ENCODE data around the gene VENTX.

VENTX gene

DNA sequence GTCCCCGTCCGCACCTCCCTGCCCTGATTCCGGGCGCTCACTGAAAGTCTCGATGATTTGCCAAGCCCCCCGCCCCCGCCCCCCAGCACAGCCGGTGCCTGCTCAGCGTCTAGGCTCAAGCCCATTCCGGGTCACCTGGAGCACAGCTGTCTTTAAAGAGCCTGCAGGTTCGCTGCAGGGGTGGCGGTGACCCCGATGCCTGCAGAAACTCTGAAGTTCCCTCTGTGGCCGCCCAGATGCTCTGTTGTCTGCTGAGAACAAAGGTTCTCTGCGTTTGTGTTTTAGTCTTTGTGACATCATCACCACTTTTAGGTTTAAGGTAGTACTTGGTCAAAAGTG, 780 bp downstream of the VENTX start:
- ATAC-seq = no peak

DNA sequence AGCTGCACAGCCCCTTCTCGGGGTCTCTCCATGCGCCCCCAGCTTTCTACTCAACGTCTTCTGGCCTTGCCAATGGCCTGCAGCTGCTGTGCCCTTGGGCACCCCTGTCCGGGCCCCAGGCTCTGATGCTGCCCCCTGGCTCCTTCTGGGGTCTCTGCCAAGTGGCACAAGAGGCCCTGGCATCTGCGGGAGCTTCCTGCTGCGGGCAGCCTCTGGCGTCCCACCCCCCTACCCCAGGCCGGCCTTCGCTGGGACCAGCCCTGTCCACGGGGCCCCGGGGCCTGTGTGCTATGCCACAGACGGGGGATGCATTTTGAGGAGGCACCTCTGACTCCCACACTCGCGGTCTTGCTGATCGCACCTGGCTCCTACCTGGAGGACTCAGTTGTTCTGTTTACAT, 2.3 kb downstream of the VENTX start:
- ATAC-seq = no peak

DNA sequence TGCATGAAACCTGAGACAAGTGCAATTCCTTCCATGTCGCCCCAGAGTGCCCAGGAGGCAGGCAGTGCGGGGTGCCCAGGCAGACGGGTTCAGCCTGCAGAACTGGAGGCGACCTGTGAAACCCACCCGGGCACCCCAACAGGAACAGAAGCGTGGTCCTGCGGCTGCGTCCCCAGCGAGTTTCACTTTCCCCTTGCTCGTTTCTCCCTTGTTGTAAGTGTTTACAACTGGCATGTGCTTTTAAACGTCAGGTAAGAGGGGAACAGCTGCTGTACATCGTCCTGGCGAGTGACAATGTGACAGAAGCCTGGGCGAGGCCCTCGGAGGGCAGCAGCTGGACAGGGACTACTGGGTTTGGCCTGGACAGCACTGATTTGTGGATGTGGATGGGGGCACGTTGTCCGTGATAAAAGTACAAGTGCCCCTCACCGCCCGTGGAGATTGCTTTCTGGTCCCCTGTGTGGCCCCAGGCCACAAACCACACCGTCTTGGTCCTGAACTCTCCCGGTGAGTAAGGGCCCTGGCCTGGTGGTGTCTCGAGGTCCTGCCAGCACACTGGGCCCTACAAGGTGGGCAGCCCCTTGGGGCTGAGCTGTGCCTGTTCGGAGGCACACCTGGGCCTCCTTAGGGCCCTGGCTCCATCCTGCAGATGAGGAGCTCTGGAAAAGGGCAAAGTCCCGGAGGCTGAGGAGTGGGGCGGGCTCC, 4.0 kb downstream of the VENTX start:
- ATAC-seq = no peak

DNA sequence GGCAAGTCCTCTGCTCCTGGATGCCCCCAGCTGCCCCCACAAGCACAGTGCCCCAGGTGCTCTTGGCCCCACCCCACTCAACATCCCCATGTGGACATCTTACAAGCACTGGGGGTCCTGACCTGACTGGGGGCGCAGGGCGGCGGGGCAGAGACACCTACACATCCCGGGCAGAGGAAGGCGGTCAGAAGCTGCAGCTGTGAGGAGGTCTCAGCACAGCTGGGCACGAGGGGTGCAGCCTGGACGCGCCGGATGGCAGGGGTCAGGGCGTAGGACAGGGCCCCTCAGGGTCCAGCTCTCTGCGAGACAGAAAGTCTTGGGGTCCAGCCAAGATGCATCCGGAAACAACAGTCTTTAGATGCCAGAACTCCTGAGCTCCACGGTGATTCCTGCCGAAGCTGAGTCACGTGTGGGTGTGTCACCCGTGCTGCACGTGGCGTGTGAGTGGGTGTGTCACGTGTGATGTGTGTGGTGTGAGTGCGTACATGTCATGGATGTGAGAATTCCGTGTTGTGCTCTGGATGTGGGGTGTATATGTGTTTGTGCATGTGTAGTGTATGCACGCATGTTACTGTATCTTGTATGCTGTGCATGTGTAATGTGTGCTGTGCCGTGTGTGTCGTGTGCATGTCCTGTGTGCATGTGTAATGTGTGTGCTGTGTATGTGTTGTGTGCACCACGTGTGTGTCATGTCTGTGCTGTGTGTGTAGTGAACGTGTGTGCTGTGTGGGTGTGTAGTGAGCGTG, 5.1 kb downstream of the VENTX start:
- ATAC-seq = no peak

DNA sequence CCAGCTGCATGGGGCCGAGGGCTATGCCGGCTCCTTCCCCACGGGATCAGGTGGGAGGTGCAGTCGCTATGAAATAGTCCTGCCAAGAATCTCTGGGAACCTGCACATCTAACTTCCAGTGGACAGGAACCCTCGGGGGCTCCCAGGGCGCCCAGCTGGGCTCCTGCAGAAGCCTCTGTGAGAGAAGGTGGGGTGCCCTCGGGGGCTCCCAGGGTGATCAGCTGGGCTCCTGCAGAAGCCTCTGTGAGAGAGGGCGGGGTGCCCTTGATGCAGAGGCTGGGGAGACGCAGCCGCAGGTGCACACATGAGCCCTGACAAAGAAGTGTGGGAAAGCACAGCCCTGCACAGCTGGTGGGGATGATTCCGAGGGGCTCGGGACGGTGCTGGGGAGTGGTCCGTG, 5.9 kb downstream of the VENTX start:
- ATAC-seq = no peak

DNA sequence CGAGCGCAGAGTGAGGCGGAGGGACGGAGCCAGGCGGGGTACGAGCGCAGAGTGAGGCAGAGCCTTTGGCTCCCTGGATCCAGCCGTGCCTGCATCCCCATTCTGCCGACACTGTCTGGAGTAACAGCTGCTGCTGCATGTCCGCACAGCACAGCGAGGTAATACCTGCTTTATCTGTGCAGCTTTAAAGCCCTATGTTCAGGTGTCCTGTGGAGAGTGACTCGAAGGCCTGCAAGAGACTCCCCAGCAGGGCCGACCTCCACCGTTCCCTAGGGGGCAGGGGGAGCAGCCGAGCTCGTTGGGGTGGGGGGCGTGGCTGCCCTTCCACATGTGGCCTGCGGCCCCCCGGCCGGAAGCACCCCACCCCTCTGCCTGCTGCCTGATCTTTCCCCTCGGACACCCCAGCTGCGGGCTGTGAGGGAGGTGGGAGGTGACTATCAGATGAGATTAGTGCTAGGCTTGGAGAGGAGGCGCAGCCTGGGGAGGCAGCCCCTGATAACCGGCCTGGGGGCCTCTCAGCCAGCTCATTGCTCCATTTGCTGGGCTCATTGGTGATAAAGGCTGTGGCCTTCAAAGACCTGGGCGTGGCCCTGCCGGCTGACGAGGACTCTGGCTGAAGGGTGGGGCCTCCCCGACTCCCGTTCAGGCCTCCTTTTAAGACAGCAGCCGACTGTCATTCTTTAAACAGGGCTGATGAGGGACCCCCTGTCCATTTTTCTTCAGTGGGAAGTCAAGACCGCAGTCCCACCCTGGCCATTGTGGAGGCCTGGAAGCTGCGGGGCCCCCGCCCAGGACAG, 8.0 kb downstream of the VENTX start:
- no peak for ATAC-seq

DNA sequence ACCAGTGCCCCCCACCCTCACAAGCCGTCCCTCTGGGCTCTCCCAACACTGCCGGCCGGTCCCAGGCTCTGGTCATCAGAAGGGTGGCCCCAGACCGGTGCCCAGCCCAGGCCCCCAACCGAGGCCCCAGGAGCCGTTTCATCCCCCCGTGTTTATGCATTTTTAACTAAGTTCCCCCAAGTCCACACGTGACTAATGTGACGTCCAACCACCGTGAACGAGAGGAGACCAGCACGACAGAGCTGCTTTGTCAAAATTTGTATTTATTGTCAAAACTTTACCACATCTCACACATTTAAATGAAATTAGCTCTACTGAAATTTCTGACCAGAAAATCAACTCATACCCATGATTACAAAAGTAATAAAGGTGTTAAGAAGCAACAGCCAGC, 8.6 kb downstream of the VENTX start:
- no peak for ATAC-seq

DNA sequence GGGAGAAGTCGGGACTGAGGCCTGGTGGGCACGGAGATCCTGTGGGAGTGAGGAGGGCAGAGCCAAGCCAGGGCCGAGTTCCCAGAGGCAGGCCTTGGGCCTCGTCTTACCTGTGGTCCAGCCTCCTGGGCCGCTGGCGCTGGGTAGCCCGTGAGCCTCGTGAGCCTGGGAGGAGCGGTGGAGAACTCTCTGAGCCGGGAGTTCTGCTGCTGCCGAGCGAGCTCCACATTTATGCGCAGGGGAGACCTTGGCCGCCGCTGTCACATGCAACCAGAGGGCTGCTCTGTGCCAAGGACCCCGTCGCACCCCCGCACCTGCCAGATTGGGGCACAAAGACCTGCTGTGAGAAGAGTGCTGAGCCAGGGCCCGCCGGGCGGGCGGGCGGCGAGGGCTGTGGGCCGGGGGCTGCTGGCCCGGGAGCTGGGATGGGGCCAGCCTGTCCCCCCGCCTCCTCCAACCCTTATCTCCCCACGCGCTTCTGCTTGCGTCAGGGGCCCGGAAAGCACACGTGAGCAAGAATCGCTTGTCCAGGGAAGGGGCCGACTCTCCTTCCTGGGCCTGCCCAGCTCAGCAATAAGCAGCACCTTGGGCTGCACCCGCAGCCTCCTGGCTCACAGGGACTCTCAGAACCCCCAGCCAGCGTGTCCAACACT, 10.2 kb downstream of the VENTX start:
- ATAC-seq = no peak

DNA sequence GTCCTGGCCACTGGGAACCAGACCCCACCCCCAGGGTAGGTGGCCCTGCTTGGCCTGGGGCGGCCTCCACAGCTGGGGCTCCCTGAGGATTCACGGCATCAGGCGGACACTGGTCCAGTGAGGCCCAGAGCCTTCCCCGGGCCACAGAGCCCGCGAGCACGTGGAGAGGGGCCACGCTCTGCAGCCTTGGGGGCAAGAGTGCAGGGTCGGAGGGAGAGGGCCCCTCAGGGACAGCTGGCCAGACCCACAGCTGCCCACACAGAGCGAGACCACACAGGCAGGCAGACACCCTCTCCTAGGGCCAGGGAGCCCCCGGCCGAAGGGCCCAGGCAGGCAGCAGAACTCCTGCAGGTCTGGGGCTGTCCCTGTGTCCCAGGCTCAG, 10.7 kb downstream of the VENTX start:
- ATAC-seq = no peak

DNA sequence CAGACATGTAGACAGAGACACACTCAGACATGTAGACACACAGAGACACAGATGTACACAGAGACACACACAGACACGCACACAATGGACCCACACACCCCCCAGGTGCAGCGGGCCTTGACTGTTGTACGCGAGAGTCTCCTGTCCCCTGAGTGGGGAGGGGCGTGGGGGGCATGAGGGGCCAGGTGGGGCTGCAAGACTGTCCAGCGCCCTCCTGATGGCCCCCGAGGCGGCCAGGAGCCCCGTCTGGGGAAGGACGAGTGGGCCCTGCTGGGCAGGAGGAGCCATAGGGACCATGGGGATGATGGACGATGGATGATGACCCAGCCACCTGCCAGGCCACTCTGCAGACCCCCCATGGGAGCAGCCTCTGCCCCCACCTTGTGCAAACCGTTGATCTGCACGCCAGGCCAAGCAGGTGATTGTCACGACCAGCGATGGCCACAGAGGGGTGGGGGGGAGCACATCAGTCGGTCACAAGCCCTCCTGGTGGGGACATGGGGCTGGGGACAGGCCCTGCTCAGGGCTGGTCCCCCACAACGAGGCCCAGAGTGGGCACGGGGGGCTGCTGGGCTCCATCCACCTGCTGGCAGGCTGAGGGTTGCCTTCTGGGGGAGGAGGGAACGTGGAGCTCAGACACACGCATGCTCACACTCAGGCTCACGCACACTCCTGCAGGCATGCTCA, 11.6 kb downstream of the VENTX start:
- no peak for ATAC-seq

DNA sequence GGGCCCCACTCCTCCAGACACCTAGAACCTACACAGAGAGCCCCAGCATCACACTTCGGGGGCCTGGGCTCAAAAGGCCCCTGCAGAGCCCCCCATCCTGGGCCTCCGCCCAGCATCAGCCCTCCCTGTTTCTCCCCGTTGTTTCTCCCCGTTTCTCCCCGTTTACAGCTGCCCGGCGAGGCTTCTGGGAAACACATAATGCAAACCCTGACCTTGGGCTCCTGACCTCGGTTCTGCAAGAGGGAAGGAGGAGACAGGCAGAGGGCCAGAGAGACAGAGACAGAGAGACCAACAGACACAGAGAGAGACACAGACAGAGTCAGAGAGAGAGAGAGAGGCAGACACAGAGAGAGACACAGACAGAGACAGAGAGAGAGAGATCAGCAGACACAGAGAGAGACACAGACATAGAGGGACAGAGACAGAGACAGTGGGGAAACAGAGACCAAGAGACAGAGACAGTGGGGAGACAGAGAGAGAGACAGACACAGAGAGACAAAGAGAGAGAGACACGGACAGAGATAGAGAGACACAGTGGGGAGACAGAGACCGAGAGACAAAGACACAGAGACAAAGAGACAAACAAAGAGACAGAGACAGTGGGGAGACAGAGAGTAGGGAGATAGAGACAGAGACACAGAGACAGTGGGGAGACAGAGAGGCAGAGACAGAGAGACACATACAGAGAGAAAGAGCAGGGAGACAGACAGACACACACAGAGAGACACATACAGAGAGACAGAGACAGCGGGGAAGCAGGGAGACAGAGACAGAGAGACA, 12.5 kb downstream of the VENTX start:
- ATAC-seq = no peak

DNA sequence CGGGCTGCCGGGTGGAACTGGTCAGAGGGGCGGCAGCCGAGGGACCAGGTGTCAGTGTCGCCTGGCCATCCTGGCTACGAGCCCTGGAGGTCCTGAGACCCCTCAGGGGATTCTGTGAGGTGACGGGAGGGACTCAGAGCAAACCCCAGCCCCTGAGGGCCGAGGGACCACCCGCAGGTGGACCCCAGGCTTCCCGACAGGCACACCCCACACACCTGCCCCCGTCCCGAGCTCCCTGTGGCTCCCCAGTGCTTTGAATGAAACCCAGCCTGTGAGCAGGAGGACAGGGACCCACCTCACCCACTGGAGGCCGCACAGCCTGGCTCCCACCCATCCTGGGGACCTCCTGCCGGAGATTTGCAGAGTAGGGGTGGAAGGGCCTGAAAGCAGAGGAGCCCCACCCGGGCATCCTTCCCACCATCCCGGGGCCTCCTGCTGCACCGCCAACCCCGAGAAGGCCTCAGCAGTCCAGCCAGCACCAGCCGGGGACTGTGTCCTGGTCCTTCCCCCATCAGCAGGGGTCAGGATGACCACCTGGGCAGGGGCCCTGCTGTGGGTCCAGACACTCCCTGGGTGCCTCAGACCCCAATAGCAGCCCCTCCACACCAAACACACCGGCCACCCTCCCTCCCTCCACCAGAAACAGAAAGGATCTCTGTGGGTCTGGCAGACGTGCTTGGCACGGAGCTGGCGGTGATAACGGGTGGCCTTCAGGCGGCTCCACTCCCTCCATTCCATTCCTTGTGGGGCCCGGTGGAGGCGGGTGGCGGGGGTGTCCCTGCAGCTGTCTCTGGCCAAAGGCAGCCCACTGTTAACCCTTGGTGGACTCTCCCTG, 13.9 kb downstream of the VENTX start:
- no peak for ATAC-seq

DNA sequence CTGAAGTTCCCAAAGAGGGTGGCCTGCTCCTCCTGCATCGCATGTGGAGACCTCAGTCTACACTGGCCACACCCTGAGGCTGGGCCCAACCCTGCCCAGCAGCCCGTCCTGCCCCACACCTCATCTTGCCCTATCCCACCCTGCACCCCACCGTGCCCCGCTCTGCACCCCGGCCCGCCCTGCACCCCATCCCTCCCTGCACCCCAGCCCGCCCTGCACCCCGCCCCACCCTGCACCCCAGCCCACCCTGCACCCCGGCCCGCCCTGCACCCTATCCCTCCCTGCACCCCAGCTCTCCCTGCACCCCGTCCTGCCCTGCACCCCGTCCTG, 14.5 kb downstream of the VENTX start:
- no peak for ATAC-seq

DNA sequence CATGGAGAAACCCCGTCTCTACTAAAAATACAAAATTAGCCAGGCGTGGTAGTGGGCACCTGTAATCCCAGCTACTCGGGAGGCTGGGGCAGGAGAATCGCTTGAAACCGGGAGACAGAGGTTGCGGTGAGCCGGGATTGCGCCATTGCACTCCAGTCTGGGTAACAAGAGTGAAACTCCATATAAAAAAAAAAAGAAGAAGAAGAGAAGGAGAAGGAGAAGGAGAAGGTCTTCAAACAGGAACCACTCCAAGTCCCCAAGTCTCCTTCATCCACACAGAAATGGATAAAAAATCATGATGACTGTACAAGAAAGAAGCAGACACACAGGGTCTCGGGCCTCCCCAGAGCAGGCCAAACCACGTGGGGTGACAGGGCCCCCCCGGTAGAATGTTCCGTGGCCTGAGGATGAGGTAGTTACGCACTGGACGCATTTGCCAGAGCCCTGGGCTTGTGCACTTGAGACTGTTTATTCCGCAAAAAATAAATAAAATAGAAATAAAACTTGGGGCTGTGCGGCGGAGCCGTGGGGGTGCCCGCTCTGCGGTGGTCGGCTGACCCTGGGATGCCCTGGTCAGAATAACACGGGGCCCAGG, 15.8 kb downstream of the VENTX start:
- no peak for ATAC-seq

DNA sequence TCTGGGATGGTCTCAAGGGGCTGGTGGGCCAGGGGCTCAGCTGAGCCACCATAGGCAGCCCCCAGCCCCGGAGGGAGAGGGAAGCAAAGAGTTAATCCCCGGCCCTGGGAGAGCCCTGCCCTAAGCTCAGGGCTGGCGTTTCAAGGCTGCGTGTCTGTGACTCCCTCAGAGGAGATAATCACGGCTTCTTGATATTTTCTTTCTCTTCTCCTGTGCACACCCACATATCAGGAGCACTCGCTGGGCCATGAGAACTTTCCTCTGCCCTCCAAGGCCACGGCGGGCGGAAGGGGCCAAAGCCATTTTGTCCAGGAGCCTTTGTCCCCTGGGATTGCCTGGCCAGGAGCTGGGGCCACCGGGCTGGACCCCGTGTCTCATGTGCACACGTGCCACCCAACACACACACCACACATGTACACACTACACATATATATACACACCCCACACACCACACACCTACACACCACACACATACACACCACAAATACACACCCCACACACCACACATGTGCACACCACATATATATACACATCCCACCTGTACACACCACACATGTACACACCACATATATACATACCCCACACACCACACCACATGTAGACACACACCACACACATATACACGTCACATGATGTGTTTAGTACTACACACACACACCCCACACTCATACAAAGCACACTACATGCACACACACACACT, 16.9 kb downstream of the VENTX start:
- no peak for ATAC-seq

DNA sequence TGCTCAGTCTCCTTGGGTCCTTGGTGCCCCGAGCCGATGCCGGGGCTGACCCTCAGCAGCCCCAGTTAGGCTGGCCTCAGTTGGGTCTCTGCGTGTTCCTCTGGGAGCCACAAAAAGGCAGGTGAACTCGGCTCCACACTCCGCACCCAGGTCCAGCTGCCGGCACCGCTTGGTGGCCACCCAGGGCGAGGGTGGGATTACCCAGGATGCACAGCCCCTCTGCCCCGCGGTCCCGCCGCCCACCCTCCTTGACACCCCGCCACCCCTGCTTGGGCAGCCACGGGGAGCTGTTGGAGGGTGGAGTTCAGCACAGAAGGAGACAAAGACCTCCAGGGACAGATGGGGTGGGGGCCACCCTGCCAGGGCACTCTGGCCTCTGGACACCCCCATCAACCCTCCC, 17.7 kb downstream of the VENTX start:
- no peak for ATAC-seq

DNA sequence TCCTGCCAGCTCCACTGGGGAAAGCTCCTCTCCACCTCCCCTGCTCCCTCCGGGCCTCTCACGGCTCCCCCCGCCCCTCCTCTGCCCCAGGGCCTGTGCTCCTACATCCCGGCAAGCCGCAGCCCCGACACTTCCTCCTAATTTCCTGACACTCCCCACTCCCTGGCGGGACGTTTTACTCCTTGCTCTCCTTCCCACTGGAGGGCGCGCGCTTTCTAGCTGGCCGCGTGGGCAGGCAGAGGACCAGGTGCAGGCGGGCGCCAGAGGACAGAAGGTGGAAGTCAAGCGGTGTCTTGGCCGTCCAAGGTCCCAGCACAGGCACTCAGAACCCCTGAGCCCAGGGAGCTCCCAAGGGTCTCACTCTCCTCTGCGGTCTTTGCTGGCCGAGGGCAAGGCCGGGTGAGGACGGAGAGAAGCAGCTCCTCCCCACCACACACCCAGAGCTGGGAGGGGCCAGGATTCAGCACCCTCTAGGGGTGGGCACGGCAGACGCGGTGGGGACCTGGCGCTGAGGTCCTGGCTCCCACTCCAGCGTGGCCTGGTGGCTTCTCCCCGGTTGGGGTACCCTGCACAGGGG, 19.9 kb downstream of the VENTX start:
- no peak for ATAC-seq

DNA sequence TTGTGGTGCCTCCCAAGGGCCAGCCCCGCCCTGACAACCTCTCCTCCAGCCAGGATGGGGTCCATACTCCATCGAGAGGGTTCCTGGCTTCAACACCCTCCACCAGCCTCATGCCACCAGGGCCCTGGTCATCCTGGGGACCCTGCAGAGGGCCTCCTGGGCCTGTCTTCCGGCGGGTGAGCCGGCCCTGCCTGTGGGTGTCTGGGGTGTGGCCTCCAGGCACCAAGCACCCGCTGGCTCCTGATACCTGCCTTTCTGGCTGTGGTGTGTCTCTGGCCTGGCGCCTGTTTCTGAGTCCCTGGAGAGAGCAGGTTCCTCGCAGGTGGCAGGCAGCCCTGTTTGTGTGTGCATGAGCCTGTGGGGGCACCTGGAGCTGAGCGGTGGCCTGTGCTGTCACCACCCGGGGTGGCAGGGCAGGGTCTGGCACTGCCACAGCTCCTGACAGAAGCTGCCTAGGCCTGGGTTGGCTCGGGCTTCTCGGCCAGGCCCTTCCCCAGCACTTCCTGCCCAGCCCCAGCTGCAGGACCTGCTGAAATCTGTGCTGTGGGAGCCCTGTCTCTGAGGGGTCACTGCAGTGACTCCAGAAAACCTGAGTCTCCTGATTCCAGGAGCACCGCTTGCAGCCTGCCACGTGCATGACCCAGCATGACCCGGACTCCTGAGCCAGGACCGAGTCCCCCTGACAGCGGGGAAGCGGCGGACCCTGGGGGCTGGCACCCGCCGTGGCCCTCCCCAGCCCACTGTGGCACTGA, 20.6 kb downstream of the VENTX start:
- ATAC-seq = no peak

All from activated CD4-positive, CD25-positive, alpha-beta regulatory T cell treated with anti-CD3 and anti-CD28 coated beads, Interleukin-2, amount 50 U/mL, for 24 hours (primary cell).